Keratinocyte (primary cell): ENCODE data around the gene SETBP1. TPM values are rescaled to one million over a fixed set of nuclear protein-coding genes. Genes with fewer than 3 reads are reported as not detected.

Experiments
- DNase-seq: peaks from one replicate; pipeline ENCODE4 v3.0.0-alpha.2; 2011; ENCODE audit warnings: low read depth, missing footprints, low spot score
- FAIRE-seq: peaks from 2 replicates; lab custom pipeline; 2011; peaks lifted over from hg19 to GRCh38; lab: Jason Lieb, UNC
- H2AFZ ChIP-seq: 2 replicates; pipeline ENCODE4 v1.6.0; 2012; ENCODE audit warnings: low read length, control low read depth, inconsistent platforms; ENCODE audit not compliant: control insufficient read depth
- H3K27ac ChIP-seq: 2 replicates; pipeline ENCODE4 v1.5.1; 2011; ENCODE audit warnings: low read length; ENCODE audit not compliant: control insufficient read depth, insufficient read depth
- H3K27me3 ChIP-seq: 3 replicates; pipeline ENCODE4 v1.6.0; 2011; ENCODE audit warnings: low read length; ENCODE audit not compliant: control insufficient read depth, insufficient read depth; ENCODE audit errors: extremely low read depth
- H3K36me3 ChIP-seq, 2 experiments: 2 replicates in 1 of 2; 3 replicates in 1 of 2; pipeline ENCODE4 v1.5.1; 2011; ENCODE audit warnings: low read length in 2 of 2, mild to moderate bottlenecking in 1 of 2; ENCODE audit not compliant: control insufficient read depth in 2 of 2, insufficient read depth in 2 of 2; ENCODE audit errors: extremely low read depth in 1 of 2
- H3K4me1 ChIP-seq: 3 replicates; pipeline ENCODE4 v1.5.1; 2011; ENCODE audit warnings: low read length; ENCODE audit not compliant: control insufficient read depth, insufficient read depth; ENCODE audit errors: extremely low read depth
- H3K4me2 ChIP-seq: 3 replicates; pipeline ENCODE4 v1.6.0; 2011; ENCODE audit warnings: low read depth, low read length; ENCODE audit not compliant: control insufficient read depth, insufficient read depth; ENCODE audit errors: extremely low read depth
- H3K4me3 ChIP-seq, 3 experiments: fragments of 200-600 bp in 1 of 3; sonication (generic) in 1 of 3; 2 replicates in 2 of 3; 3 replicates in 1 of 3; pipeline ENCODE4 v1.5.1; 2011 to 2016; ENCODE audit warnings: low read length in 3 of 3, mild to moderate bottlenecking in 3 of 3, control low read depth in 2 of 3, inconsistent platforms in 1 of 3, low read depth in 1 of 3, mixed read lengths in 1 of 3, mixed run types in 1 of 3, moderate library complexity in 1 of 3; ENCODE audit not compliant: control insufficient read depth in 2 of 3, insufficient read depth in 2 of 3; ENCODE audit errors: extremely low read depth in 1 of 3
- H3K79me2 ChIP-seq: 2 replicates; pipeline ENCODE4 v1.6.0; 2012; ENCODE audit warnings: low read length; ENCODE audit not compliant: control insufficient read depth, insufficient read depth
- H3K9ac ChIP-seq: 3 replicates; pipeline ENCODE4 v1.6.0; 2011; ENCODE audit warnings: low read length; ENCODE audit not compliant: control insufficient read depth, insufficient read depth; ENCODE audit errors: extremely low read depth
- H3K9me1 ChIP-seq: 3 replicates; pipeline ENCODE4 v1.6.0; 2011; ENCODE audit warnings: low read length; ENCODE audit not compliant: control insufficient read depth, insufficient read depth; ENCODE audit errors: extremely low read depth
- H3K9me3 ChIP-seq: 2 replicates; pipeline ENCODE4 v1.5.1; 2012; ENCODE audit warnings: low read depth, low read length; ENCODE audit not compliant: control insufficient read depth
- H4K20me1 ChIP-seq: 3 replicates; pipeline ENCODE4 v1.6.0; 2011; ENCODE audit warnings: low read length; ENCODE audit not compliant: control insufficient read depth, insufficient read depth; ENCODE audit errors: extremely low read depth
- EZH2 ChIP-seq: IDR thresholded peaks from one replicate; pipeline ENCODE4 v1.6.1; 2012; ENCODE audit warnings: inconsistent platforms, mild to moderate bottlenecking, low read length, moderate library complexity
- dilution Hi-C: fragments of 300-500 bp; cut with MboI; formaldehyde crosslinking; loops from one replicate; pipeline ENCODE4 v1.7.0; 2020; ENCODE audit warnings: low sequenced_read_pairs; ENCODE audit not compliant: extremely low pct_ligation_motif_present
- polyA plus RNA-seq, 5 experiments: library from polyadenylated mRNA; depleted of rRNA in 3 of 5; stranded (reverse) in 3 of 5; stranded (forward) in 1 of 5; unstranded in 1 of 5; fragments of >200 nt; gene quantifications; 1 replicate in 1 of 5; 2 replicates in 3 of 5; 3 replicates in 1 of 5; pipeline versions ENCODE4 v1.2.1 to v1.2.3, GENCODE V29; 2011 to 2012; ENCODE audit warnings: missing spikeins in 2 of 5, low read depth in 1 of 5, low replicate concordance in 1 of 5
- TF ChIP-seq, protein P1 (sequence below), 3 experiments: IDR thresholded peaks in 1 of 3; conservative IDR thresholded peaks in 1 of 3; optimal IDR thresholded peaks in 1 of 3; 2 replicates in 2 of 3; 3 replicates in 1 of 3; pipeline versions ENCODE3 to v1.5.1; 2011; ENCODE audit warnings: low read length in 3 of 3, mild to moderate bottlenecking in 3 of 3, moderate library complexity in 2 of 3, control low read depth in 1 of 3, inconsistent platforms in 1 of 3; ENCODE audit not compliant: insufficient read depth in 2 of 3; ENCODE audit errors: extremely low read depth in 1 of 3

Gene SETBP1
- polyA plus RNA-seq, 1 donor (not counting 4 experiments of a cell fraction or from before 2014, with no cell fraction given): 3.3 TPM

DNA sequence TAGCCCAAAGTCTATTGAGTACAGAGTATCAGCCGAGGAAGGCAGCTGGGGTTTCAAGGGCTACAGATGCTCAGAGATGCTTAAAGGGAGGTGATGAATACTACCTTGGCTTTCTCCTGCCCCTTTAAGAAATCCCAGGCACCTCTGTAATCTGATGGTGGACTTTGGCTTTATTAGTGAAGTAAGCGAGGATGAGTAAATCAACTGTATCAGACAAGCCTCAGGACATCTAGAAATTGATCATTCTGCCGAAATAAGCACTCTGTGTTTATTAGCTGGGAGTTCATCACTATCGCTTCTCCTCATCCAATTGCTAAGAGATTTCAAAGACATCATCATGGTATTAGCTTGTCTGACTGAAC is 344.4 kb downstream of the SETBP1 start:
- FAIRE-seq (no peak), DNase-seq (no peak)
- Histone ChIP-seq H3K4me2 (no peak overlapping the region), H3K4me1 (peaks cover 8% of the 10 kb centered on the region), H3K4me3 (no peak overlapping the region), H3K27ac (no peak overlapping the region), H3K79me2 (no peaks in the 10 kb centered on the region), H3K9me1 (no peaks in the 10 kb centered on the region), H2AFZ (no peak overlapping the region), H3K9ac (no peak overlapping the region), H4K20me1 (no peaks in the 10 kb centered on the region), H3K9me3 (no peaks in the 10 kb centered on the region), H3K27me3 (no peaks in the 10 kb centered on the region), H3K36me3 (no peaks in the 10 kb centered on the region)
- TF ChIP-seq, protein P1, sequence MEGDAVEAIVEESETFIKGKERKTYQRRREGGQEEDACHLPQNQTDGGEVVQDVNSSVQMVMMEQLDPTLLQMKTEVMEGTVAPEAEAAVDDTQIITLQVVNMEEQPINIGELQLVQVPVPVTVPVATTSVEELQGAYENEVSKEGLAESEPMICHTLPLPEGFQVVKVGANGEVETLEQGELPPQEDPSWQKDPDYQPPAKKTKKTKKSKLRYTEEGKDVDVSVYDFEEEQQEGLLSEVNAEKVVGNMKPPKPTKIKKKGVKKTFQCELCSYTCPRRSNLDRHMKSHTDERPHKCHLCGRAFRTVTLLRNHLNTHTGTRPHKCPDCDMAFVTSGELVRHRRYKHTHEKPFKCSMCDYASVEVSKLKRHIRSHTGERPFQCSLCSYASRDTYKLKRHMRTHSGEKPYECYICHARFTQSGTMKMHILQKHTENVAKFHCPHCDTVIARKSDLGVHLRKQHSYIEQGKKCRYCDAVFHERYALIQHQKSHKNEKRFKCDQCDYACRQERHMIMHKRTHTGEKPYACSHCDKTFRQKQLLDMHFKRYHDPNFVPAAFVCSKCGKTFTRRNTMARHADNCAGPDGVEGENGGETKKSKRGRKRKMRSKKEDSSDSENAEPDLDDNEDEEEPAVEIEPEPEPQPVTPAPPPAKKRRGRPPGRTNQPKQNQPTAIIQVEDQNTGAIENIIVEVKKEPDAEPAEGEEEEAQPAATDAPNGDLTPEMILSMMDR (optimal IDR thresholded peaks at IDR 0.05 in 1 of 3, IDR thresholded peaks at IDR 0.05 in 1 of 3, conservative IDR thresholded peaks at IDR 0.05 in 1 of 3; ENCODE audit: extremely low read depth in 1 of 3, insufficient read depth in 2 of 3, low read length in 3 of 3): no peak
- no peak for TF ChIP-seq EZH2
- dilution Hi-C loops: no loop called here

DNA sequence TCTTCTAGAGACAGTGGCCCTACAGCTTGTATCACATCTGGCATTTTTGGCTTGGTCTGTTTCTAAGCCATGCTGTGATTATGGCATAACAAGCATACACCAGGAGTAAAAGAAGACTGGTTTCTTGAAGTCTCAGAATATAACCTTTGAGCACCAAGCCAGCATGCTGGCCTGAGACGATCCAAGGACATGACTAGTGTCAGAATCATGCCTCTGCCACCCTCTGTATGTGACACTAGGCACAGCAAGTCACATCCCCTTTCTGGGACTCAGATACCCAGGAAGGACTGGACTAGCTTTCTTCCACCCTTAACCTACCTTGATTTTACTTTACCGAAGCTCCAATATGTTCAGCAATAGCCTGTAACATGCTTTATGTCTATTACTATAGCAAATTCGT is 345.5 kb downstream of the SETBP1 start:
- FAIRE-seq: no peak
- no peak overlapping the region for H3K4me2 ChIP-seq

More for the DNA sequence above, 345.5 kb downstream of the SETBP1 start:
- no peaks in the 10 kb centered on the region for H3K9me3 ChIP-seq
- no peak overlapping the region for H3K4me3 ChIP-seq
- H2AFZ ChIP-seq: no peak overlapping the region
- no peaks in the 10 kb centered on the region for H3K36me3 ChIP-seq
- no peak overlapping the region for H3K27ac ChIP-seq
- no peak for TF ChIP-seq EZH2
- TF ChIP-seq, protein P1 (optimal IDR thresholded peaks at IDR 0.05 in 1 of 3, IDR thresholded peaks at IDR 0.05 in 1 of 3, conservative IDR thresholded peaks at IDR 0.05 in 1 of 3; ENCODE audit: extremely low read depth in 1 of 3, insufficient read depth in 2 of 3, low read length in 3 of 3): no peak
- dilution Hi-C loops: no loop called here
- H3K4me1 ChIP-seq: no peaks in the 10 kb centered on the region
- H3K9ac ChIP-seq: no peak overlapping the region
- H4K20me1 ChIP-seq: no peaks in the 10 kb centered on the region
- H3K79me2 ChIP-seq: no peaks in the 10 kb centered on the region
- no peak for DNase-seq
- no peaks in the 10 kb centered on the region for H3K9me1 ChIP-seq
- no peaks in the 10 kb centered on the region for H3K27me3 ChIP-seq
